ENCODE measurements around the gene KRTAP20-2. TPM values are rescaled to one million over a fixed set of nuclear protein-coding genes. Genes with fewer than 3 reads are reported as not detected.

The KRTAP20-2 gene
- total RNA-seq, 1 donor from 2014 or later, result not detected

DNA sequence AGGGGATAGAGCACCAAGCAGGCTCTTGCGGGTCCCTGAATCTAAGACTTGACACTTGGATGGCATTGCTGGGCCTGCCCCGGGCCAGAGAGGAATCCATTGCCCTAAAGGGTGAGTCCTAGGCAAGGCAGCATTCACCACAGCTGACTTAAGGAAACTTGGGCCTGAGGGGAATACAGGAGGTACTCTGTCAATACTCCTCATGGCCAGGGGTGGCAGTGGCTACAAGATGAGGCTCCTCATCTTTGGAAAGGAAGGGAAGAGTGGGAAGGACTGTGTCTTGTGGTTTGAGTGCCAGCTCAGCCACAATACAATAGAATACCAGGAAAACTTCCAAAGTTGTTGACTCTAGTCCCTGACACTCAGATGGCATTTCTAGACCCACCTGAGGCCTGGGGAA is 29.0 kb upstream of the KRTAP20-2 start:
- intact Hi-C loops (cut with micrococcal nuclease), result no loop called here
- Mint-ChIP-seq H3K4me1 (no peaks in the 10 kb centered on the region), H3K4me3 (no peak overlapping the region), H3K27ac (no peak overlapping the region), H3K27me3 (no peaks in the 10 kb centered on the region), H3K36me3 (ENCODE audit: low read depth) (no peaks in the 10 kb centered on the region), H3K9me3 (peaks cover 7% of the 10 kb centered on the region)
- TF ChIP-seq, protein P1, sequence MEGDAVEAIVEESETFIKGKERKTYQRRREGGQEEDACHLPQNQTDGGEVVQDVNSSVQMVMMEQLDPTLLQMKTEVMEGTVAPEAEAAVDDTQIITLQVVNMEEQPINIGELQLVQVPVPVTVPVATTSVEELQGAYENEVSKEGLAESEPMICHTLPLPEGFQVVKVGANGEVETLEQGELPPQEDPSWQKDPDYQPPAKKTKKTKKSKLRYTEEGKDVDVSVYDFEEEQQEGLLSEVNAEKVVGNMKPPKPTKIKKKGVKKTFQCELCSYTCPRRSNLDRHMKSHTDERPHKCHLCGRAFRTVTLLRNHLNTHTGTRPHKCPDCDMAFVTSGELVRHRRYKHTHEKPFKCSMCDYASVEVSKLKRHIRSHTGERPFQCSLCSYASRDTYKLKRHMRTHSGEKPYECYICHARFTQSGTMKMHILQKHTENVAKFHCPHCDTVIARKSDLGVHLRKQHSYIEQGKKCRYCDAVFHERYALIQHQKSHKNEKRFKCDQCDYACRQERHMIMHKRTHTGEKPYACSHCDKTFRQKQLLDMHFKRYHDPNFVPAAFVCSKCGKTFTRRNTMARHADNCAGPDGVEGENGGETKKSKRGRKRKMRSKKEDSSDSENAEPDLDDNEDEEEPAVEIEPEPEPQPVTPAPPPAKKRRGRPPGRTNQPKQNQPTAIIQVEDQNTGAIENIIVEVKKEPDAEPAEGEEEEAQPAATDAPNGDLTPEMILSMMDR (IDR thresholded peaks at IDR 0.05), result no peak
- CTCF ChIA-PET, result no interaction called here
- POLR2A ChIA-PET, result no interaction called here
- DNase-seq (no peak), ATAC-seq (ENCODE audit: low read depth) (no peak)

DNA sequence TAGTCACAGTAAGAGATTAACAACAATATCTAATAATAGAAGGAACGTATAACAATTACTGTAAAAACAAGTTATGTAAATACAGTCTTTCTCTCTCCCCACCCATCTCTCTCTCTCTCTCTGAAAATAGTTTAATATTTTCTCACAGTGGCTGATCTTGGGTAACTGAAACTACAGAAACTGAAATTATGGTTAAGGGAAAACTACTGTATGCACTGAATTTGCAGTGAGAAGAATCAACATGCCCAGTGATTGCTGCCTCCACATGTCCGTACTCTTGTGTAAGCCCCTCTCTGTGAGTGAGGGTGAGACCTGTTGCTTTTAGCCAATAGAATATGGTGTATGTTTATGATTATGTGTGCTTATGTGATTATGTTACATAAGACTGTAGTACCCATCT is 22.9 kb upstream of the KRTAP20-2 start:
- Mint-ChIP-seq H3K36me3 (ENCODE audit: low read depth) (no peaks in the 10 kb centered on the region), H3K27ac (no peak overlapping the region), H3K4me3 (no peak overlapping the region), H3K9me3 (peaks cover 10% of the 10 kb centered on the region), H3K27me3 (no peaks in the 10 kb centered on the region), H3K4me1 (no peaks in the 10 kb centered on the region)
- intact Hi-C loops (cut with micrococcal nuclease), result no loop called here
- POLR2A ChIA-PET, result no interaction called here
- DNase-seq (no peak), ATAC-seq (ENCODE audit: low read depth) (no peak)
- CTCF ChIA-PET, result no interaction called here
- TF ChIP-seq, protein P1 (IDR thresholded peaks at IDR 0.05), result no peak

DNA sequence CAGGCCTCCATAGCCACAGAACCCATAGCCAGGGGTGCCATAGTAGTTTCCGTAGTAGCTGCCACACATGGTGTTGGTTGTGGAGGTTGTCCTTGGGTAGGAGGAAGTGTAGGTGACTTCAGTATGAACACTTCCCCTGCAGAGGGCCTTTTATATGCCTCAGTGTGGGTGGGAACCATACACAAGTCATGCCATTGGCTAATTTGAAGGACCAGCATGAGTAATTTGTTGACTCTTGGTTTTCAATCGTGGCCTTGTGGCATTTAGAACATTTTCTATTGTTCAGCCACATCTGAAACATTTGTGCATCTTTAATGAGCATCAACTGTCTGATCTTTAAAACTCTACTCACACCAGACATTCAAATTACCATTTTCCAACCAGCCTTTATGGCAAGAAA is 21.2 kb upstream of the KRTAP20-2 start, which contains the start of gene KRTAP6-1:
TSS of gene KRTAP6-1 (minus strand) at position 95 of the 400 bp plus-strand sequence. CDS start at position 69, 26 bp downstream.
- H3K4me3 Mint-ChIP-seq, result no peak within 1 kb of the TSS
- H3K36me3 Mint-ChIP-seq (ENCODE audit: low read depth), result no peaks in the 10 kb centered on the region

DNA sequence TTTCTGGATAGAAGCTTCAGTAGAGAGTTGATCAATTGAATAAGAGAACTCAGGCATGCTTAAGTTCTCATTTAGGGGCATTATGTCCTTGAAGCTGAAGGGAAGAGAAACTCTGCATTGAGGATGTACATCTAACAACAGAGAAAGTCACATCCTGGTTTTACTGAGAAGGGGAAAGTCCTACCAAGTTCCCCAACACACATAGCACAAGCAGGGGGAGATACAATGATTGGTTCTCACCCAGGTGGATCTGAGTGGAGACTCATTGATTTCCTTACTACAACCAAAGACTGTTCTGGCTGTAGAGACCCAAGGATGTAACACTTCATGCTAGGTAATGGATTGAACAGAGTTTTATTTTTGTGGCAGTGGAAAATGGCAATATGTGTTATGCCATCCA is 19.8 kb upstream of the KRTAP20-2 start:
- Mint-ChIP-seq H3K36me3 (ENCODE audit: low read depth) (no peaks in the 10 kb centered on the region), H3K4me3 (no peak overlapping the region), H3K27ac (no peak overlapping the region), H3K9me3 (peaks cover 7% of the 10 kb centered on the region), H3K27me3 (no peaks in the 10 kb centered on the region), H3K4me1 (no peaks in the 10 kb centered on the region)
- TF ChIP-seq, protein P1 (IDR thresholded peaks at IDR 0.05), result no peak
- ChIA-PET POLR2A (no interaction called here), CTCF (no interaction called here)
- ATAC-seq (ENCODE audit: low read depth), result no peak
- no peak for DNase-seq
- intact Hi-C loops (cut with micrococcal nuclease), result no loop called here

More for the DNA sequence above, 21.2 kb upstream of the KRTAP20-2 start, which contains the start of gene KRTAP6-1:
- H3K4me1 Mint-ChIP-seq, result no peaks in the 10 kb centered on the region
- CTCF ChIA-PET, result no interaction called here
- H3K27me3 Mint-ChIP-seq, result no peaks in the 10 kb centered on the region
- TF ChIP-seq, protein P1 (IDR thresholded peaks at IDR 0.05), result no peak
- ATAC-seq (ENCODE audit: low read depth), result no peak
- intact Hi-C loops (cut with micrococcal nuclease), result no loop called here
- peaks cover 10% of the 10 kb centered on the region for H3K9me3 Mint-ChIP-seq
- DNase-seq, result no peak
- no peak within 1 kb of the TSS for H3K27ac Mint-ChIP-seq
- POLR2A ChIA-PET, result no interaction called here

DNA sequence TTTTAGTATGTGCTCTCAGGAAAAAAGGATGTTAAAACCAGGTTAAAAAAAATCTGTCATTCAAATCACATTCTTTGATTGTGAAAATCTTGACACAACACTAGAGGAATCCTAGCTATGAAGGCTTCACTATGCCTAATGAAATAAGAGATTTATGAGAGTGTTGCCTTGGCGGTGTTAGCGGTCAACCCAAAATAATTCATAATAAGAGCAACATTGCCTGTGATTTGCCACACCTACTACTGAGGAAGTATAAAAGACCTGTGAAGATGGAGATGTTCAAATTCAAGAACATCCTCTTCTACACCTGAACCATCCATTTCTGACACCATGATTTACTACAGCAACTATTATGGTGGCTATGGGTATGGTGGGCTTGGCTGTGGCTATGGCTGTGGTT is 18.9 kb upstream of the KRTAP20-2 start, which contains the start of gene KRTAP20-1:
TSS of gene KRTAP20-1 (plus strand) at position 301 of the 400 bp plus-strand sequence. CDS start at position 331, 30 bp downstream.
- ChIA-PET POLR2A (no interaction called here), CTCF (no interaction called here)
- ATAC-seq (ENCODE audit: low read depth), result no peak
- Mint-ChIP-seq H3K27me3 (no peaks in the 10 kb centered on the region), H3K36me3 (ENCODE audit: low read depth) (no peaks in the 10 kb centered on the region), H3K9me3 (peaks cover 4% of the 10 kb centered on the region), H3K27ac (no peak within 1 kb of the TSS), H3K4me1 (no peaks in the 10 kb centered on the region), H3K4me3 (no peak within 1 kb of the TSS)
- no peak for DNase-seq
- intact Hi-C loops (cut with micrococcal nuclease), result no loop called here
- TF ChIP-seq, protein P1 (IDR thresholded peaks at IDR 0.05), result no peak

Data from activated B cell treated with CpG ODN at 0.5 μM for 24 hours (primary cell).